Effector memory CD8-positive, alpha-beta T cell (primary cell): ENCODE measurements around the gene WFDC2.

Experiments used
- ATAC-seq: fragments of 150-1000 bp; cut with Tn5 transposase; replicated peaks from 2 replicates; pipeline ENCODE4 v1.10.0; 2021; ENCODE audit warnings: mild to moderate bottlenecking, moderate library complexity
- DNase-seq, 3 experiments: peaks; one replicate each; pipeline ENCODE4 v3.0.0; 2021
- H3K27ac Mint-ChIP-seq, 2 donors: one replicate each; pipeline ENCODE4 v1.8.0; 2022; ENCODE audit warnings: mild to moderate bottlenecking in 2 of 2, mixed read lengths in 2 of 2, moderate library complexity in 2 of 2
- H3K27me3 Mint-ChIP-seq, 2 donors: one replicate each; pipeline ENCODE4 v1.8.0; 2022; ENCODE audit warnings: mixed read lengths in 2 of 2
- H3K36me3 Mint-ChIP-seq: one replicate; pipeline ENCODE4 v1.8.0; 2022; ENCODE audit warnings: mild to moderate bottlenecking, moderate library complexity, mixed read lengths; ENCODE audit not compliant: insufficient read depth
- H3K4me1 Mint-ChIP-seq, 2 donors: one replicate each; pipeline ENCODE4 v1.8.0; 2022; ENCODE audit warnings: low read depth in 2 of 2, mixed read lengths in 2 of 2
- H3K4me3 Mint-ChIP-seq, 2 donors: one replicate each; pipeline ENCODE4 v1.8.0; 2022; ENCODE audit warnings: mild to moderate bottlenecking in 2 of 2, mixed read lengths in 2 of 2, moderate library complexity in 2 of 2
- H3K9me3 Mint-ChIP-seq, 2 donors: one replicate each; pipeline ENCODE4 v1.8.0; 2022; ENCODE audit warnings: mixed read lengths in 2 of 2

Gene WFDC2

GRCh38 chr20:45515147-45515913 lies 45.8 kb downstream of the WFDC2 start, which contains the start of gene SPINT3:
Gene SPINT3, minus strand, starts transcription at chr20:45515622. Its CDS starts 14 bp downstream, at chr20:45515608.
- Mint-ChIP-seq H3K27ac (no peak within 1 kb of the TSS), H3K27me3 (peaks cover 45 to 51% of the 10 kb centered on the region in 2 donors), H3K36me3 (no peaks in the 10 kb centered on the region), H3K4me1 (no peaks in the 10 kb centered on the region), H3K9me3 (no peaks in the 10 kb centered on the region), H3K4me3 (no peak within 1 kb of the TSS)
- ATAC-seq (no peak), DNase-seq (no peak)

DNA sequence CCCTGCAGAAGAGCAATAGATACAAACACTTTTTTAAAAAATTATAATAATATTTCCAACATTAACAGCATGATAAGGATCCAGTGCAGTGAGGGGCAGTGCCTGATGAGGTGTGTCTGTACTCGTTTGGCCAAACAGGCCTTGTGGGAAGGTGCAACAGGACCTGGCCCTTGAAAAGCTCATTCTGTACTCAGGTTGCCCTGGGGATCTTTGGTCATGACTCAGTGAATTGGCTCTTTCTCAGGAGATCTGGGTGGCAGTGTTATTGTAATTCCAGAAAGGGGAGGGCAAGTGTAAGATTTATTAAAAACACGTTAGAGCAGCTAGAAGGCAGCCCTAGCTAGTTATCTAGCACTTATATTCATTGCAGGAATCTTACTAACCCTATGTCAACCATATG lies 48.7 kb downstream of the WFDC2 start:
- Mint-ChIP-seq H3K9me3 (no peaks in the 10 kb centered on the region), H3K27me3 (peaks cover 45 to 51% of the 10 kb centered on the region in 2 donors), H3K4me3 (no peak overlapping the region), H3K36me3 (no peaks in the 10 kb centered on the region), H3K4me1 (no peaks in the 10 kb centered on the region), H3K27ac (no peak overlapping the region)
- ATAC-seq (no peak), DNase-seq (no peak)

DNA sequence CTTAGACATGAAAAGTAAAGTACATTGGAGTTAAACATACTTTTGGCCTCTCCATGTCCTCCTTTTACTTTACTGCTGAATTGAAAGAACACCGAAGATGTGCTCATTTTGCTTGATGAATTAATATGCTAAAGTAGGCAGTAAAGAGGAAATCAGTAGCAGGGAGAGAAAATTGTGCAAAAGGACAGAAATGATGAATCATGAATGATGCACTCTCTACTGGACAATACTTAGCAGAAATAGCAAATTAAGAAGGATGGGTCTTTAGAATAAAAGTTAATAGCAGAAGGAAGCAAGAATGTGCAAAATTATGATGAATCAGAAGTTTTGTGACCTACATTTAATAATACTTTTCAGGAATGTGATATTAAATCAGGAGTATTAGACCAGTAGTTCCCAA lies 54.3 kb downstream of the WFDC2 start:
- ATAC-seq (no peak), DNase-seq (no peak)
- no peaks in the 10 kb centered on the region for H3K36me3 Mint-ChIP-seq
- H3K27me3 Mint-ChIP-seq = peaks cover 60 to 77% of the 10 kb centered on the region in 2 donors
- H3K9me3 Mint-ChIP-seq = no peaks in the 10 kb centered on the region
- H3K4me1 Mint-ChIP-seq = no peaks in the 10 kb centered on the region
- no peak overlapping the region for H3K4me3 Mint-ChIP-seq
- no peak overlapping the region for H3K27ac Mint-ChIP-seq

- Mint-ChIP-seq H3K27ac (no peak overlapping the region), H3K4me1 (no peaks in the 10 kb centered on the region), H3K9me3 (no peaks in the 10 kb centered on the region), H3K27me3 (peaks cover 52 to 90% of the 10 kb centered on the region in 2 donors), H3K4me3 (no peak overlapping the region), H3K36me3 (no peaks in the 10 kb centered on the region)
- DNase-seq (no peak), ATAC-seq (no peak)
Measured at GRCh38 chr20:45527294-45527693, 57.7 kb downstream of the WFDC2 start.
